GM10248 (cell line): ENCODE data around the gene DPEP3.
"Not testable (repeated sequence)": the region's sequence is repeated elsewhere in the genome, so short reads cannot be mapped to it uniquely, and the experiment has no call there.

Experiments
- CTCF ChIA-PET: fragments of 300-600 bp; sonication (Branson Sonifier 250); formaldehyde crosslinking; extraction: SDS; loops from one replicate; lab custom pipeline; 2021; ENCODE audit warnings: antibody characterized with exemption; lab: Yijun Ruan, JAX
- POLR2A ChIA-PET: fragments of 350-650 bp; sonication (Branson Sonifier 250); formaldehyde crosslinking; extraction: SDS; loops from one replicate; lab custom pipeline; 2020; ENCODE audit warnings: antibody characterized with exemption; lab: Yijun Ruan, JAX
- DNase-seq: peaks from one replicate; pipeline ENCODE4 v3.0.0; 2012; ENCODE audit errors: extremely low spot score
- TF ChIP-seq, protein P1 (sequence below): IDR thresholded peaks from 2 replicates; pipeline ENCODE4 v1.5.1; 2012; ENCODE audit warnings: mild to moderate bottlenecking, low read depth; ENCODE audit errors: extremely low read depth, missing control alignments, control extremely low read depth

DPEP3 gene

DNA sequence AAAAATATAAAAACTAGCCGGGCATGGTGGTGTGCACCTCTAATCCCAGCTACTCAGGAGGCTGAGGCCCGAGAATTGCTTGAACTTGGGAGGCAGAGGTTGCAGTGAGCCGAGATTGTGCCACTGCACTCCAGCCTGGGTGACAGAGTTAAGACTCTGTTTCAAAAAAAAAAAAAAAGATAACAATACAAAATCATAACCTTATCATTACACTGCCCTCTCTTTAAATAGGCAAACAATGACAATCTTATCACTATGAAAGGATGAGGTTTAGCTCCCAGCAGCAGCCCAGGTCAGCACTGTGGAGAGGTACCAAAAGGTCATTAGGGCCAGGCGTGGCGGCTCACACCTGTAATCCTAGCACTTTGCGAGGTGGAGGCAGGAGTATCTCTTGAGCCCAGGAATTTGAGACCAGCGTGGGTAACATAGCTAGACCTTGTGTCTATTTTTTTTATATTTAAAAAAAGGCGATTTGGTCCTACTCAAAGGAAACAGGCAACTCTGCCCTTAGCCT lies 38.9 kb upstream of the DPEP3 start:
- TF ChIP-seq, protein P1, sequence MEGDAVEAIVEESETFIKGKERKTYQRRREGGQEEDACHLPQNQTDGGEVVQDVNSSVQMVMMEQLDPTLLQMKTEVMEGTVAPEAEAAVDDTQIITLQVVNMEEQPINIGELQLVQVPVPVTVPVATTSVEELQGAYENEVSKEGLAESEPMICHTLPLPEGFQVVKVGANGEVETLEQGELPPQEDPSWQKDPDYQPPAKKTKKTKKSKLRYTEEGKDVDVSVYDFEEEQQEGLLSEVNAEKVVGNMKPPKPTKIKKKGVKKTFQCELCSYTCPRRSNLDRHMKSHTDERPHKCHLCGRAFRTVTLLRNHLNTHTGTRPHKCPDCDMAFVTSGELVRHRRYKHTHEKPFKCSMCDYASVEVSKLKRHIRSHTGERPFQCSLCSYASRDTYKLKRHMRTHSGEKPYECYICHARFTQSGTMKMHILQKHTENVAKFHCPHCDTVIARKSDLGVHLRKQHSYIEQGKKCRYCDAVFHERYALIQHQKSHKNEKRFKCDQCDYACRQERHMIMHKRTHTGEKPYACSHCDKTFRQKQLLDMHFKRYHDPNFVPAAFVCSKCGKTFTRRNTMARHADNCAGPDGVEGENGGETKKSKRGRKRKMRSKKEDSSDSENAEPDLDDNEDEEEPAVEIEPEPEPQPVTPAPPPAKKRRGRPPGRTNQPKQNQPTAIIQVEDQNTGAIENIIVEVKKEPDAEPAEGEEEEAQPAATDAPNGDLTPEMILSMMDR = no peak
- DNase-seq = no peak
- CTCF ChIA-PET = interaction anchor here (1.9 to 2.0 kb wide), 2 partner anchors 20 to 203 kb away, joined by 4 read pairs; partner anchors contain the start of gene DPEP2
- POLR2A ChIA-PET = no interaction called here

GRCh38 chr16:68015681-68016080 lies 35.4 kb upstream of the DPEP3 start, which contains the start of gene DPEP2NB:
DPEP2NB (minus strand) TSS chr16:68015911; CDS start chr16:68015770, 141 bp downstream.
- CTCF ChIA-PET = interaction anchor here (1.0 to 1.7 kb wide), 6 partner anchors 9 to 213 kb away, joined by 3 to 5 read pairs (median 4); no protein-coding TSS in a partner anchor

GRCh38 chr16:68013440-68013839 lies 33.1 kb upstream of the DPEP3 start:
- no peak for DNase-seq
- TF ChIP-seq, protein P1 = no peak
- ChIA-PET POLR2A (no interaction called here), CTCF (interaction anchor here (1.5 to 2.5 kb wide), 2 partner anchors 11 to 19 kb away, joined by 3 to 6 read pairs; no protein-coding TSS in a partner anchor)

More at GRCh38 chr16:68015681-68016080, 35.4 kb upstream of the DPEP3 start, which contains the start of gene DPEP2NB:
- TF ChIP-seq, protein P1 = no peak
- POLR2A ChIA-PET = interaction anchor here (0.5 kb wide), 1 partner anchor 12 kb away, joined by 3 read pairs; no protein-coding TSS in a partner anchor
- DNase-seq = no peak

DNA sequence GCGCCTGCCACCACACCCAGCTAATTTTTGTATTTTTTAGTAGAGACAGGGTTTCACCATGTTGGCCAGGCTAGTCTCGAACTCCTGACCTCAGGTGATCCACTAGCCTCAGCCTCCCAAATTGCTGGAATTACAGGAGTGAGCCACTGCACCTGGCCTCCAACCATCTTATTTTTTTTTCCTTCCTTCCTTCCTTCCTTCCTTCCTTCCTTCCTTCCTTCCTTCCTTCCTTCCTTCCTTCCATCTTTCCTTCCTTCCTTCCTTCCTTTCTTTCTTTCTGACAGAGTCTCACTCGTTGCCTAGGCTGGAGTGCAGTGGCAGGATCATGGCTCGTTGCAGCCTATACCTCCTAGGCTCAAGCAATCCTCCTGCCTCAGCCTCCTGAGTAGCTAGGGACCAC lies 29.6 kb upstream of the DPEP3 start:
- DNase-seq, POLR2A ChIA-PET: not testable (repeated sequence)
- CTCF ChIA-PET = interaction anchor here (0.6 kb wide), 1 partner anchor 31 kb away, joined by 3 read pairs; no protein-coding TSS in a partner anchor

GRCh38 chr16:68009157-68009735 lies 28.9 kb upstream of the DPEP3 start:
- TF ChIP-seq, protein P1 = no peak
- POLR2A ChIA-PET = no interaction called here
- no peak for DNase-seq
- CTCF ChIA-PET = interaction anchor here (1.4 kb wide), 1 partner anchor 26 kb away, joined by 3 read pairs; no protein-coding TSS in a partner anchor

- no peak for DNase-seq
- CTCF ChIA-PET = interaction anchor here (1.0 to 4.5 kb wide), 5 partner anchors 10 to 224 kb away, joined by 4 to 12 read pairs (median 5); partner anchors contain the start of genes DDX28 and DUS2
- POLR2A ChIA-PET = no interaction called here
- TF ChIP-seq, protein P1 = no peak
Measured at GRCh38 chr16:68005786-68006286, 25.5 kb upstream of the DPEP3 start.
